ENCODE results near the gene ANKRD33.

DNA sequence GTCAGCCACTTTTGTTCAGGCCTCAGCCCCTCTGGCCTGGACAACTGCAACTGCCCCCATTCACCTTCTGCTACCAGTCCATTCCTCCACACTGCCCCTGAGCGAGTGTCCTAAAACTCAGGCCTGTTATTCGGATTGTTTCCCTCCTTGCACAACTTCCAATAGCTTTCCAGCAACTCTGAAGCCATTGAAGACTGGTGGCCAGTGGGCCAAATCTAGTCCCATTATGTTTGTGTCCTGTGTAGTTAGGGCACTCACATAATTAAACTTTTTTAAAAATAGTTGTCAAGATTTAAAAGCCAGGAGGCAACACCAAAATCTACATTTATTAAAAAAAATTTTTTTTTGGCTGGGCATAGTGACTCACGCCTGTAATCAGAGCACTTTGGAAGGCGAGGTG, 21.6 kb upstream of the ANKRD33 start:
- no peak for TF ChIP-seq POLR2A (IDR thresholded peaks at IDR 0.05; ENCODE audit: low read depth, low read length)
- TF ChIP-seq TAF1 (IDR thresholded peaks at IDR 0.05; ENCODE audit: low read depth, low read length) = no peak

All from GM12891 (cell line).